OCI-LY3 (cell line): ENCODE results near the gene SPDYE18.
"Not testable (repeated sequence)": the region's sequence is repeated elsewhere in the genome, so short reads cannot be mapped to it uniquely, and the experiment has no call there.

ENCODE experiments used
- CTCF ChIP-seq: fragments of 200-600, 300-600 bp; sonication (generic); IDR thresholded peaks from 2 replicates; pipeline ENCODE4 v1.5.1; 2014; ENCODE audit warnings: antibody characterized with exemption, low read length, low read depth
- EZH2phosphoT487 ChIP-seq: fragments of 200-600 bp; shearing (Covaris generic); IDR thresholded peaks from 2 replicates; pipeline ENCODE4 v1.6.1; 2018; ENCODE audit warnings: antibody characterized with exemption, mixed run types, low read depth

DNA sequence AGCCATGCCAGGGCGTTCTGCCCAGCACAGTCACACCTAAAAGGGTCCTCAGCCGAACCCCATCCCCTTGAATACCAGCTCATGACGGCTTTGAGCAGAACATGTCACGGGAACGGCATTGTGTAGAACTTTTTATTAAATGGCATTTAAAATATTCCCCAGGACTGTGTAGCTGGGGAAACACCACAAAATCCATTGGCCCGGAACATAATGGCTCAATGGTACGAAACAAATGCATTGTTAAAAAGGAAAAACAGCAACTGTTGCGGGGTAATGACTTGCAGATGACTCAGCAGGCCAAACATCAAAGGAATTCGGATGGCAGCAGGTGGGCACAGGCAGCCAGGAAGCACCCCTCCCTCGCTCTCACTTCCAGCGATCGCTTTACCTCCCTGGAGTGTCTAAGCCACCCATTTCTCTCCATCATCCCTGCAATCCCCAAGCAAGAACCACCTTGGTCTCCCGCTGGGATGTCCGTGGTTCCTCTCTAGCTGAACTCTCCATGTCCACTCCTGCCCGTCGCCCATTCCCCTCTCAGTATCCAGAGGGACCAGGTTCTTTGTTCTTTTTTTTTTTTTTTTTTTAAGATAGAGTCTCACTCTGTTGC lies 52.2 kb downstream of the SPDYE18 start:
- TF ChIP-seq CTCF, EZH2phosphoT487: not testable (repeated sequence)
